HG03060 (cell line): ENCODE data around the gene THNSL1.
"Not testable (repeated sequence)": the region's sequence is repeated elsewhere in the genome, so short reads cannot be mapped to it uniquely, and the experiment has no call there.

Experiments used
- ATAC-seq: cut with Tn5 transposase; IDR thresholded peaks from one replicate; pipeline ENCODE4 v1.9.1; 2021; ENCODE audit warnings: low read depth, moderate number of reproducible peaks; ENCODE audit not compliant: unreplicated experiment

The THNSL1 gene

DNA sequence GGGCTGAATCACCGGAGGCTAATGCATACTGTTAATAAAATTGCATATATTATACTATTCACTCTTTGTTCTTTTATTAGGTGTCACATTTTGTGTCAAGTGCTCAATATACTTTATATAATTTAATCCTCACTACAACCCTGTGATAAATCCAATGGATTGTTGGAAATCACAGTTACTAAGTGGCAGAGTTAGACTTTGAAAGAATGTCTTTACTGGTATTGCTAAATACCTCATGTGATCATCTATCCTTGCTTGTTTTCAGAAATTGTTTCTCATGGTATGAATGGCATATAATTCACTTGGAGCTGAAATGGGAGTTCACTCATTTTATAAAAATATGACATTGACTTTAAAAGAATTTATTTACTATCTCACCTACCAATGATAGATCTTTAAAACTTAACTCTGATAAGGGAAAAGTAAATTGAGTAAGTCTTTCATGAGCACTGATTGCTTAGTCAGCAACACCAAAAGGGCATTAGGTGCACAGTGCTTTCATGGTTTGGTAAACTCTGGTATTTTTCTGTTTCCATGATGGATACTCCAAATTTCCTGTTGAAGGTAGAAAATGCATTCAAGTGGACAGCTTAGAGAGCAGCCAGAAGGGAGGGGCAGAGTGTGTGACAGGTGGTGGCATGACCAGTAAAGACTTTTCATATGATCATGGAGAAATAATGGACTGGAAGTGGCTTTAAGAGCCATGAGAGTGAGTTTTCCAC, 23.0 kb upstream of the THNSL1 start:
- no peak for ATAC-seq

DNA sequence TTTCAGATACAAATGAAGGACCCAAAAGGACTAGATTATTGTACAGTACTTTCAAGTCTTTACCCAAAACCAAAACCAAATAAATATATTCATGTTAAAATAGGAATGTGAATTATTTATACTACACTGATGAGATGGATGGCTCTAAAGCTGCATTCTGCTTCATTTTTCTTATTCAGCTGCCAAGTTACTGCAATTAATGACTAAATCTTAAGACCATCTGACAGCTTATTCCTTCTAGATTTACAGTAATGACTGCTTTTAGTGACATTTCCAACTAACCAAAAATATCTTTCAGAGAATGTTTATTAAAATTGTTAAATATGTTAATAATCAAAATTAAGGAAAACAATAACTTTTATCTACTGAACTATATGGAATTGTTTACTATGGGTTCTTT, 21.3 kb upstream of the THNSL1 start:
- ATAC-seq, result no peak

DNA sequence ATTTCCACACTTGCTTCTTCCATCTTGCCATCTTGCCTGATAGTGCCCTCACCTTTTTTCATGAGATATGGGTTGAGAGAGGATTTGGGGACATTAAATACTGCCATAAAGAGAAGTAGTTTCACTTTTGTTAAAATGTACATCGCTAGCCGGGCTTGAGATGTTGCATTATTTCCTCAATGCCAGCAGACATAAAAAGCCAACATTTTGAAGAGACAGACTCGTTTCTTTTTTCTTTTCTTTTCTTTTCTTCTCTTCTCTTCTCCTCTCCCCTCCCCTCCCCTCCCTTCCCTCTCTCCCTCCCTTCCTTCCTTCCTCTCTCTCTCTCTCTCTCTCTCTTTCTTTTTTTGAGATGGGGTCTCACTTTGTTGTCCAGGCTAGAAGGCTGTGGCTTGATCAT, 18.4 kb upstream of the THNSL1 start:
- ATAC-seq, result no peak

DNA sequence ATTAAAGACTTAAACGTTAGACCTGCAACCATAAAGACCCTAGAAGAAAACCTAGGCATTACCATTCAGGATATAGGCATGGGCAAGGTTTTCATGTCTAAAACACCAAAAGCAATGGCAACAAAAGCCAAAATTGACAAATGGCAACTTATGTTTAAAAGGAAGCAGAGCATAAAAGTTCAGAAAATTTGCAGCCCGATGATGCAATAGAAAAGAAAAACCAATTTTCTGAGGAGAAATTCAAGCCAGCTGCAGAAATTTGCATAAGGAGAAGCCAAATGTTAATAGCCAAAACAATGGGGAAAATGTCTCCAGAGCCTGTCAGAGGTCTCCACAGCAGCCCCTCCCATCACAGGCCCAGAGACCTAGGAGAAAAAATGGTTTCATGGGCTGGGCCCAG, 4.8 kb upstream of the THNSL1 start:
- ATAC-seq, result not testable (repeated sequence)

DNA sequence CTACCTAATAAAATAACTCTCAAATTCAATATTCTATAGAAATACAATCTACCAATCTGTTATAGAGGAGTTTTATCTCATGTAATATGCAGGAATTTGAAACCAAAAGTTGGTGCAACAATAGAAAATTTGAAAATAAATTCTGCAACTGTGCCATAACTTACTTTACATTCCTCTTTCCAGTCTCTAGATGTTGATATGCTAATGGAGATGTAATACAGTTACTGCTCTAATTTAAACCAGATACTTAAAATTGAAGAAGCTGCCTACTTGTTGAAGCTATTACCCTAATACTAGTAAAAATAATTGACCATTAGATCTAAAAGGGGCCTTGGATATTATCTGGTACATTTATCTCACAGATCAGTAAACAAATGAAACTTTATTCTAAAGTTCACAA, 1.8 kb upstream of the THNSL1 start:
- no peak for ATAC-seq

DNA sequence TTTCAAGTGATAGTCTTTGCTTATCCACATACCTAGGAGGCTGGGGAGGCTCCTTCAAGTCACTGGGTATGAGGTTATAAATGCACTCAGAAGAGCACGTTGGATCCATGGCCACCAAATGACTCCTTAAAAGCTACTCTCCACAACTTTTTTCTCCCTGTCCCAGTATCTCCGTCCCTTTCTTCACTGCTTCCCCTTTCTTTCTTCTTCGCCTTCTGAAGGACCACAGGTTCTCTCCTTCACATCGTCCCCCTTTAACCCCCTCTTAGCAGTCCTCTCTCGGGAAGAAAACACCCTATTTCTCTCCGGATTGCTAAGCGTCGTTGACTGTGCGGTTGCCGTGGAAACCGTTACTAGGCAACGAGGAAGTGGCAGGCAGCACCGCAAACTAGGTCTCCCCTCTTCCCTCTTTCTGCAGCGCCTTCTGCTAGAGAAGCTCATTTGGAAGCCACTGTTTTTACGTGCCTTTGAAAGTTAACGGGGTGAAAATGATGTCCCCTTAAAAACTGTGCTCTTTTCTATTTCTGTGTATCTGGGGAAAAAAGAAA, 510 bp upstream of the THNSL1 start, which contains the start of gene ENKUR:
Gene ENKUR (minus strand): TSS at position 331 of the 548 bp plus-strand sequence. CDS start 222 bp downstream, at position 109.
- ATAC-seq, result peak; percentile 48

DNA sequence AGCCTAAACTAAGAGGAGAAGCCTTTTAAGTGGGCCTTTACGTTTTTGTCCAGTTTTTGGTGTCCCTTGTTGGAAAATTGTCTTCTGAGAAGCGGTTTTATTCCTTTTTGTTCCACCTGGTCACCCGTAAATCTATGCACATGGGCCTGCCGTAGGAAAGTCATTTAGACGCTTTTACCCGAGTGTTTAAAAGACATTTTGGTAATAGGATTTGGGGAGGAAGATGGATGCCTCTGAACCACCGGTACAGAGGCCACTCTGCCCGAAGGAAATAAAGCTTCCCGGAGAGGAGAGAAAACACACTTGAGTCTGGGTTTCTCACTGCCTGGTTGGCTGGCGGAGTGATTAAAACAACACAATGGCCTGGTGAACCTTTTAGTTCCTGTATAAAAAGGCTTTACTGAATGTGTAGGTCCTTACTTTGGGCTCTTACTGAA, 760 bp downstream of the THNSL1 start:
- ATAC-seq, result no peak

DNA sequence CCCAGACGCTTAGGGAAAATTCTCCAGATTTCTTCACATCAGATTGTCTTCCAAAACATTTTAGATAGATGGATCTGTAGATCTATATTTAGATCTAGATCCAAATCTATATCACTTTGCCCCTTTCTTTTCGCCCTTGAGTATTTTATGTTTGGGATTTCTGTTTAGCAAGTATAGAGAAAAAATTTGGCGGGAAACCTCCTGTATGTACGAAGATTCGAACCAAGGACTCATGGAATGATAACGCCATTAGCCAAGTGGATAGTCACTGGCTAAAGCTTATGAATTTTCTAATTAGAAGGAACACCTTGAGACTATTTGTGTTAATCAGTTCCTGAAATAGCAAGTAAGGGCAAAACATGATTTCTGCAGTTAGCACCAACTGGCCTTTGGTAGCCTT, 1.2 kb downstream of the THNSL1 start:
- ATAC-seq, result no peak

DNA sequence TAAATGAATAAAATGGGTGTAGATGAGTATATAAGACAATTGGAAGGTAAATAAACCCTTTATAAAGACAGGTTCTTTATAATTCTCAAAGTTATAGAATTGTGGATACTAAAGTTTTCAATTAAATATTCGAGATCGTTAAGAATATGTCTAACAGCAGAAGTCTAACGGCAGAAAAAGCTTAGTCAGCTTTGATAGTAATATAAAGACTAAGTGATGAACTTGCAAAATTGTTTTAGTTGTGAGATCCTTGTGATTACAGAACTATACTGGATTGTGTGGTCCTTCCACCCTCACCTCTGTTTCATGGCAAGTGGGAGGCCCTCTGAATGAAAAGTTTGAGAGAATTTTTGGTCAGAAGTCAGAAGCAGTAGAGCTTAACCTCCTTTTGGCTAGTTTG, 2.3 kb downstream of the THNSL1 start:
- no peak for ATAC-seq

DNA sequence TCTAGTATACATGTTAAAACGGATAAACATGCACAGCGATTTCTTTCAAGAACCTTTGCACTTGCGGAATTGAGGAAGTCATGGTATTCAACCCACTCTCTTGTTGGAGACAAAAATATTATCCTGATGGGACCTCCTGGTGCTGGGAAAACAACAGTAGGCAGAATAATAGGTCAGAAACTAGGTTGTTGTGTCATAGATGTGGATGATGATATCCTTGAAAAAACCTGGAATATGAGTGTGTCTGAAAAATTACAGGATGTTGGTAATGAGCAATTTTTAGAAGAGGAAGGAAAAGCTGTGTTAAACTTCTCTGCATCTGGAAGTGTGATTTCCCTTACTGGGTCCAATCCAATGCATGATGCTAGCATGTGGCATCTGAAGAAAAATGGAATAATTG, 6.9 kb downstream of the THNSL1 start:
- no peak for ATAC-seq

DNA sequence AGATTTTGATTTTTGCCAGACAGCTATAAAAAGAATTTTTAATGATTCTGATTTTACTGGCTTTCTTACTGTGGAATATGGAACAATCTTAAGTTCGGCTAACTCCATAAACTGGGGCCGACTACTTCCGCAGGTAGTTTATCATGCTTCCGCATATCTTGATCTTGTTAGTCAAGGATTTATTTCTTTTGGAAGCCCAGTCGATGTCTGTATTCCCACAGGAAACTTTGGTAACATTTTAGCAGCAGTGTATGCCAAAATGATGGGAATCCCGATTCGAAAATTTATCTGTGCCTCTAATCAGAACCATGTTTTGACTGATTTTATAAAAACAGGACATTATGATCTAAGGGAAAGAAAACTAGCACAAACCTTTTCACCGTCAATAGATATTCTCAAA, 8.1 kb downstream of the THNSL1 start:
- no peak for ATAC-seq

DNA sequence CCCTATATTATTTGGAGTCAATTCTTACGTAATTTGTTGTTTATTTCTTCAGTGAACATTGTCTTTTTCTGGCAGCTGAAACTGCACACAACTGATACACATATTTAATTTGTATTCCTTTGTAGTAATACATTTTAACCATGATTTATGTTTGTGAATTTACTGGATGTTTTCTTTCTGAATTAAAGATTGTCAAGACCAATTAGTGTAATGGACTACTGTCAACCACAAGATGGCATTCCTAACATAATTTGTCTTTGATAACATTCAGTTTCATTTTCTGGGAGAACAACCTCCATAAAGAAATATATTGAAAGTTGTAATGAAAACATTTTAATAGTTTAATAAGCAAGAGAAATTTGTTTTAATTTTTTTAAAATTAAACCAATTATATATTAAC, 10.1 kb downstream of the THNSL1 start:
- no peak for ATAC-seq

DNA sequence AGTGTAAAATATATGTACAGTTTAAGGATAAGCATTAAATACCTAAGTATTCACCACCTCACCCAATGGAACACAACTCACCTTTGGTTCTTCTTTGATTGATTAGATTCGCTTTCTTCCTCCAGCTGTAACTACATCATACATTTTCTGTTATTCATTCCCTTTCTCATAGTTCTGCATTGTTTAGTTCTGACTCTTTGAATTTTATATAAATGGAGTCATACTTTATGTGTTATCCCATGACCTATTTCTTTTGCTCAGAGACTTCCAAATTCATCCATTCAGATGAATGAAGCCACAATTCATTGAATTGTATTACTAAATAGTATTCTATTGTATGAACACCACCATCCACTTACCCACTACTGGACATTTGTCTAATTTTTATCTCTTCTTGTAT, 12.3 kb downstream of the THNSL1 start:
- no peak for ATAC-seq

DNA sequence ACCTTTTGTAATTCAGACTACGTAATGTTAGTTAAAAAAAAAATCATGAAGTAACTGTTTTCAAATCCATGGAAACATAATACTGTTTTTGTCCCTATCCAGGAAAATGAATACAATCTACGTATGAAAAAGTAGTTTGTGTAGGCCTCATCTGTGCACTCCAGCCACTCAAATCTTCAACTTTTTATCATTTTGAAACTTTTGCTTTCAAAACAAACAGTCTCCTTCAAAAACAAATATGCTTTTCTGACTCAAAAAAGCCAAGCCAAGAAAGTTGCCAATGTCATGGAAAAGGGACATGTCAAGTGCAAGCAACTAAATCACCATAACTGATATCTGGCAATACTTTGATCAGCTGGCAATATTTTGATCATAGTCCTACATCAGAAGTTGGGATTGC, 13.1 kb downstream of the THNSL1 start:
- ATAC-seq, result no peak

DNA sequence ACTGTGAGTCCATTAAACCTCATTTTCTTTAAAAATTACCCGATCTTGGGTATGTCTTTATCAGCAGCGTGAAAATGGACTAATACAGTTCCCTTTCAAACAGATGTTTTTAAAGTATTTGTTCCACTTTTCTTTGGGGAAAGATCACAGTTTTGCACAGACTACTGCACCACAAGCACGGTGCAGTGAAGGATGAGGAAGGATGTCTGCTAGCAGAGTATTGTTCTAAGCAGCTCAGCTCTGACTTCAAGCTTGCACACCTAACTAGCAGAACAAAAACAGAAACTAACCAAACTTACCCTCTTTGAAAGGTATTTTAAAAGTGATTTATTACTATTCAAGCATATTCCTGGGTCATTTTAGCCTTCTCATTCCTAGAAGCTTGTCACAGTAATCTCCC, 20.0 kb downstream of the THNSL1 start:
- ATAC-seq, result no peak

DNA sequence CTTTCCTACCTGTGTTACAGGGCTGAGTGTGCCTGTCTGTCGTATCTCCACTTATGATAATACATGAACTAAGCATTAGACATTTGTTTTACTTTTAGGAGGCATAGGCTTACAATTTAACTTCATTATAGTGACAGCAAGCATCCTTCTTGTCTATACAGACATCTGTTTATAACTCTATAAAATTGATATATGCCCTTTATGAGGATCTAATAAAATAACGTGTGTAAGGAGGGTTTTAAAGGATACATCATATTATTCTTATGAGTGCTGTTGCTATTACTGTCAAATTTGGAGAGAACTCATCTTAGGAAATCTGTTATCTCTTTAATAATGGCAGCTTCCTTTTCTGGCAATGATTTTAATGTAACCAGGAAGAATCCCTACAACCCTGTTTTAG, 21.9 kb downstream of the THNSL1 start:
- ATAC-seq, result no peak

DNA sequence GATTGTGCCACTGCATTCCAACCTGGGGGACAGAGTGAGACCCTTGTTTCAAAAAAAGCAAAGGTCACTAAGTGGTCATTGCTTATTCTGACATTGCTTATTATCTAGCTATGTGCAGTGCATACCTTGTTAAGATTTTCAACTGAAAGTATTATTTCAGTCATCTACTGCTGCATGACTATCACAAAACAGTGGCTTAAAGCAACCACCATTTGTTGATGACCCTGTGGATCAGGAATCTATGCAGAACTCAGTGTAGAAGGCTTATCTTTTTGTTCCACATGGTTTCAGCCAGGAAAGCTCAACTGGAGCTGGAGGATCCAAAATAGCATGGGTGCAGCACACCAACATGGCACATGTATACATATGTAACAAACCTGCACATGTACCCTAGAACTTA, 23.1 kb downstream of the THNSL1 start:
- no peak for ATAC-seq

DNA sequence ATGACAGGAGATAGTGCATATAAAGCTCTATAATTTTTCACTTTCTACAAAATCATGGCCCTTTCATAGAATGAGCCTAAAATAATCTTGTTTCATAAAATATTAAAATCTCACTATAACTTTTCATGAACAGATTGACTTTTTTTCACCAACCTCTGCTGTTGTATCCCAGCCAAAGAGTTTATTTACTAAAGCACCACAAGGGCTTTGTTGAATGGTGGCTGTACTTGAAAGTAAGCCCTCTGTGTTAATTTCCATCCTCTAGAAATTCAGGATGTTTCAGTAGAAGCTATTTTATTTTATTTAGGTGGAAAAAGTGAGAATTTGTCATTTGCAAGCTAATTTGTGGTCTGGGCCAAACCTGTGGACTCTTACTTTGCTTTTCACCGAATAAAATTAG, 30.2 kb downstream of the THNSL1 start:
- ATAC-seq, result no peak

DNA sequence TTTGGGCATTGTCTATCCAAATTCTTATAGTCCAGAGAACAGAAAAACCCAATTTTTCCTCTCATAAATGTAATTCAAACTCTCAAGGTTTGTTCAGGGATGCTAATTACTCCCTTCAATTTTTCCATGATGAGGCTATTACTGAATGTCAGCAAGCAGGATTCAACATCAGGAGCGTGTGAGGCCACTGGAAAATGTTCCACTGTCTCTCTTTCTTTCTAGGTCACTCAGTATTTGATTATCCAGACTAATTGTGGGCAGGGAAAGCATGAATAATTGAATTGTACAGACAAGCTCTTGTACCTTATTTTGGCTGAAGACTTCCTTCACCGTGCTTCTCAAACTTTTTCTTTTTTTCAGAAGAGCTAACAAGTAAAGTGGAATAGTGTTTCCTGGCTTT, 30.7 kb downstream of the THNSL1 start:
- no peak for ATAC-seq

DNA sequence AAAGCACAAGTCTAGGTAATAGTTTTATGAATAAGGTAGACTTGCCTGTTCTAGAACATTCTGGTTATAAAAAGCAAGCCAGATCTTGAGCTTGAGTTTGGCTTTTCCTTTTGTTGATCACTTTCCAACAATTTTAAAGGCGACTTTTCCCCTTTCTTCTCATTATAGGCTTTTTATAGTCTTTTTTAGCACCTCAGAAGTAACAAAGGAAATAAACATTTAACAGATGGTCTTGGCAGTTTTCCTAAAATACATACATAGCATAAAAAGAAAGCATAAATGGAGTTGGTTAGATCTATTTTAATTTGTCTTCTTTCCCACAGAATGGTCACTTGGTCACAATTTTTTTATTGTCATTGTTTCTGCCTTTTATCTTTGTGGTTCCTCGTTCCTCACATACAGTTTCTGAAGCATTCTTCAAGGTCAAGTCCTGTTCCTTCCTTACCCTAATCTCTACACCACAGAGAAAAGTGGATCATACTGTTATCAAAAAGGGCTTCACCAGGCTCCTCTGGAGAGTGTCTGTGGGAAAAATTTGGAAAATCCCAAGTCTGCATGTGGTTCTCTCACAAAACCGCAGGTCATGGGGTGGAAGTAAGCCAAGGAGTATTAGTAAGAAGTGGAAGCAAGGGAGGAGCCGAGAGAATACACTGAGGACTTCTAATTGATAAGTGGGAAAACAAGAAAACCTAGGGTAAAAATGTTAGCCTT, 31.3 kb downstream of the THNSL1 start:
- no peak for ATAC-seq

DNA sequence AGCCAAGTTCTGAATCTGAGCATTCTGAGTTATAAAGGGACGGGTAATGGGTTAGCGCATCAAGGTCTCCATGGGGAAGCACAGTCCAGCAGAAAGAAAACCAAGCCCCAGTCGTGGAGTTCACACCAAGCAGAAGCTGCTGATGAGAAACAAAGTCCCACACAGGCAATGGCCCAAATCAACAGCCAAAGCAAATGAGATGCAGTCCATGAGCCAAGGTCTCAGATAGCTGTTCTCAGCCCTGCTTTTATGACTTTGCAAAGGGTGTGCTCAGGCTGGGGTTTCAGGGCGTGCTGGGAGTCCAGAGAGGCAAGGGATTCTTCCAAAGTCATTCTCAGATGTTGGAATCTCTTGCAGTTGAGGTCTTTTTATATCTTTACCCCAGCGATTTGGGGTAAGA, 32.0 kb downstream of the THNSL1 start:
- ATAC-seq, result no peak

DNA sequence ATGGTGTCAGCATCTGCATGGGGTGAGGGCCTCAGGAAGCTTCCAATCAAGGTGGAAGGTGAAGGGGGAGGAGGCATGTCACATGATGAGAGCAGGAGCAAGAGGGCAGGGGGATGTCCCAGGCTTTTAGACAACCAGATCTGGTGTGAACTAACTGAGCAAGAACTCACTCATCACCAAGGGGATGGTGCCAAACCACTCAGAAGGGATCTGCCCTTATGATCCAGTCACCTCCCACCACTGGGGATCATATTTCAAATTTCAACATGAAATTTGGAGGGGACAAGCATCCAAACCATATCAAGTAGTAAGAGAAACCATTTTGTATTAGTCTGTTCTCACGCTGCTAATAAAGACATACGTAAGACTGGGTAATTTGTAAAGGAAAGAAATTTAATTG, 33.6 kb downstream of the THNSL1 start:
- no peak for ATAC-seq
